Colonic mucosa (tissue), 4 donors: ENCODE data around the gene ATP10A. TPM values are rescaled to one million over a fixed set of nuclear protein-coding genes. Genes with fewer than 3 reads are reported as not detected.
"Not testable (repeated sequence)": the region's sequence is repeated elsewhere in the genome, so short reads cannot be mapped to it uniquely, and the experiment has no call there.

ENCODE experiments used
- DNase-seq: peaks from one replicate; pipeline ENCODE4 v3.0.0-alpha.2; 2020
- H3K27ac ChIP-seq: fragments of 200-600 bp; one replicate; pipeline ENCODE4 v1.8.0; 2021
- H3K27me3 ChIP-seq: fragments of 200-600 bp; one replicate; pipeline ENCODE4 v1.8.0; 2021
- H3K36me3 ChIP-seq: fragments of 200-600 bp; one replicate; pipeline ENCODE4 v1.8.0; 2021
- H3K4me1 ChIP-seq: fragments of 200-600 bp; one replicate; pipeline ENCODE4 v1.8.0; 2021; ENCODE audit warnings: mild to moderate bottlenecking
- H3K4me3 ChIP-seq: fragments of 200-600 bp; one replicate; pipeline ENCODE4 v1.8.0; 2021
- H3K9ac ChIP-seq, 2 donors: one replicate each; pipeline ENCODE4 v1.7.0; 2013; ENCODE audit warnings: control low read depth in 2 of 2, low read depth in 2 of 2, low read length in 2 of 2
- H3K9me3 ChIP-seq: fragments of 200-600 bp; one replicate; pipeline ENCODE4 v1.8.0; 2021
- CTCF ChIP-seq: fragments of 200-600 bp; IDR thresholded peaks from one replicate; pipeline ENCODE4 v1.8.0; 2022; ENCODE audit warnings: antibody characterized with exemption, mild to moderate bottlenecking
- intact Hi-C: fragments of 100-400 bp; cut with DNase I; formaldehyde crosslinking; loops from one replicate; pipeline ENCODE4 v1.14.1; 2022
- total RNA-seq, 2 donors: library from RNA; stranded (reverse); fragmentation: NEBNext Ultra II Directional in 1 of 2; extraction: Animal tissue kit (Norgen Biotek cat#: 25700) in 1 of 2; gene quantifications; one replicate each; pipeline ENCODE4 v1.2.1, GENCODE V29; 2021
- donor health status: healthy.
- donor health status: DM: no; HTN: no; CAD: no.
- donor health status: DM: no; HTN: no; CAD: no.

Gene ATP10A
- total RNA-seq, 2 donors from 2014 or later: 0.89 to 1.0 TPM

- Histone ChIP-seq H3K27ac (no peak overlapping the region), H3K9me3 (no peaks in the 10 kb centered on the region), H3K36me3 (no peaks in the 10 kb centered on the region), H3K4me1 (no peaks in the 10 kb centered on the region), H3K4me3 (no peak overlapping the region), H3K27me3 (no peaks in the 10 kb centered on the region), H3K9ac (no peak overlapping the region)
- no peak for DNase-seq
- no peak for TF ChIP-seq CTCF
- intact Hi-C loops: no loop called here
Observed at GRCh38 chr15:25884370-25884769, 21.2 kb upstream of the ATP10A start.

DNA sequence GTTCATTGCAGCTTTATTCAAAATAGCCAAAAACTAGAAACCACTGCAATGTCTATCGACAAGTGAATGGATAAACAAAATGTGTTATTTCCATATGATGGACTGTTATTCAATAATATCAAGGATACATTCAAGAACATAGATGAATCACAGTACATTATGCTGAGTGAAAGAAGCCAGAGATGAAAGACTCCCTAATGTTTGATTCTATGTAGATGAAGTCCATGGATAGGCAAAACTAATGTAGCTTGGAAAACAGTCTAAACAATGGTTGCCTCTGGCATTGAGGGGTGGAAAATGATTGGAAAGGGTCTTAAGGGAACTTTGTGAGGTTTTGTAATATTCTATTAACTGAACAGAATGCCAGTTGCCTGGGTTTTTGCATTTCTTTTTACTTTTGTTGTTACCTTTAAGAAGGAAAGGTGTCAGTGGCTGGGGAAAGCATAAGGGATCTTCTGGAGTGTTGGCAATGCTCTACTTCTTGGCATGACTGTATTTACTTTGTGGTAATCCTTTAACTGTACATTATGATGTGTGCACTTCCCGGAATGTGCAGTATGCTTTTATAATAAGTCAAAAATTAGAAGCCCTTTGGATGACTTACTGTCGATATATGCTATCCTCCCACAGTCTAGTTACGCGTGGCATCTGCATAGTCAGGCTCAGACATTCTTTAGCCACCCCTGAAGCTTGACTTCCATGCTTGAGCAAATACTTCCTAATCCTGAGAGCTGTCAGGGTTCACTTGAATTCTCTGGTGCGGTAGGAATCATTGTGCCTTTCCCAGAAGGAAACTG, 20.5 kb upstream of the ATP10A start:
- intact Hi-C loops: no loop called here
- Histone ChIP-seq H3K9ac (no peak overlapping the region), H3K4me1 (no peaks in the 10 kb centered on the region), H3K27me3 (no peaks in the 10 kb centered on the region), H3K27ac (no peak overlapping the region), H3K36me3 (no peaks in the 10 kb centered on the region), H3K9me3 (no peaks in the 10 kb centered on the region), H3K4me3 (no peak overlapping the region)
- no peak for DNase-seq
- no peak for TF ChIP-seq CTCF

GRCh38 chr15:25882466-25882865, 19.3 kb upstream of the ATP10A start:
- no peak for TF ChIP-seq CTCF
- intact Hi-C loops: no loop called here
- H3K27me3 ChIP-seq: no peaks in the 10 kb centered on the region

GRCh38 chr15:25880877-25881276, 17.8 kb upstream of the ATP10A start:
- H3K9me3 ChIP-seq, DNase-seq, H3K4me3 ChIP-seq, intact Hi-C loops, H3K4me1 ChIP-seq, H3K27me3 ChIP-seq, H3K27ac ChIP-seq, H3K9ac ChIP-seq, H3K36me3 ChIP-seq: not testable (repeated sequence)

More at GRCh38 chr15:25882466-25882865, 19.3 kb upstream of the ATP10A start:
- H3K27ac ChIP-seq: no peak overlapping the region
- H3K4me1 ChIP-seq: no peaks in the 10 kb centered on the region
- no peak overlapping the region for H3K9ac ChIP-seq
- DNase-seq: no peak
- no peaks in the 10 kb centered on the region for H3K9me3 ChIP-seq
- H3K4me3 ChIP-seq: no peak overlapping the region
- no peaks in the 10 kb centered on the region for H3K36me3 ChIP-seq

DNA sequence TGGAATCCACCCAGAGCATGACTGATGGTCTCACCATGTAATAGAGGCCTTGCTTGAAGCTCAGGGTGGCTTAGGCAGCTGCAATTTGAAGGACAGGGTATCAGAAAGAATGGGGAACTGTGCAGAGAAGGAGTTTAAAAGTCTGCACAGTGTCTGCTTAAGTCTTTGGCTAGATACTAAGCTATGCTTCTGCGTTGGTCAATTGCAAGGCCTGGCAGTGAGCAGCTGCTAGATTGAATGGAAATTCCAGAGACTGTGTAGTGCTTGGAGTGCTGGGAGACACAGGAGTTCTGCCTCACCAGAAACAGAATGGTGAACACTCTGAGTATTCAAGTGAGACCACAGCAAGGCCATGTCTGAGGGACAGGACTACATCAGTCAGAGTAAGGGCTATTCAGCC, 17.3 kb upstream of the ATP10A start:
- Histone ChIP-seq H3K27ac (no peak overlapping the region), H3K4me1 (no peaks in the 10 kb centered on the region), H3K9me3 (no peaks in the 10 kb centered on the region), H3K4me3 (no peak overlapping the region), H3K27me3 (no peaks in the 10 kb centered on the region), H3K9ac (no peak overlapping the region), H3K36me3 (no peaks in the 10 kb centered on the region)
- DNase-seq: no peak
- no peak for TF ChIP-seq CTCF
- intact Hi-C loops: no loop called here

DNA sequence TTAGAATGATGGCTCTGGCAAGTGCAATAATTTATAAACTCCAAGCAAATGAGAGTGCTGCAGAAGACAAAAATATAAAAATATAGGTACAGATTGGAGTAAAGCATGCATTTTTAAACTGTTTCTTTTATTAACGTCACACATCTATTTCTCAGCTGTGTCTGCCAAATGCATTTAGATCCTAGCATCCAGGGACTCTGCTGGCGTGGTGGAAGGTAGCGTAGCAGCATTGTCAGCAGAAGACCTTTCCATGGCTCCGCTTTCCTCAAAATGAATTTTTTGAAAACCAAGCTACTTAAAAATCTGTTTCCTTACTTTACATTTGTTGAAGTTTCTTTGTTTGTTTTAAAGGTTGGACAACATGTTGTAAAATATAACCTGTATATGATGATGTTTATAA, 16.3 kb upstream of the ATP10A start:
- Histone ChIP-seq H3K27ac (no peak overlapping the region), H3K36me3 (no peaks in the 10 kb centered on the region), H3K9ac (no peak overlapping the region), H3K27me3 (no peaks in the 10 kb centered on the region), H3K4me3 (no peak overlapping the region), H3K4me1 (no peaks in the 10 kb centered on the region), H3K9me3 (no peaks in the 10 kb centered on the region)
- no peak for TF ChIP-seq CTCF
- intact Hi-C loops: no loop called here
- no peak for DNase-seq
